ENCODE results near the gene ZNF140.

- TF ChIP-seq CTCF (IDR thresholded peaks at IDR 0.05; ENCODE audit: insufficient read depth, low read length, poor library complexity, severe bottlenecking) (no peak), EZH2phosphoT487 (conservative IDR thresholded peaks at IDR 0.05; ENCODE audit: low read length) (no peak)
These were observed 24.9 kb downstream of the ZNF140 start for GRCh38 chr12:133105620-133106019.
